ENCODE data around the gene NGFR.

DNA sequence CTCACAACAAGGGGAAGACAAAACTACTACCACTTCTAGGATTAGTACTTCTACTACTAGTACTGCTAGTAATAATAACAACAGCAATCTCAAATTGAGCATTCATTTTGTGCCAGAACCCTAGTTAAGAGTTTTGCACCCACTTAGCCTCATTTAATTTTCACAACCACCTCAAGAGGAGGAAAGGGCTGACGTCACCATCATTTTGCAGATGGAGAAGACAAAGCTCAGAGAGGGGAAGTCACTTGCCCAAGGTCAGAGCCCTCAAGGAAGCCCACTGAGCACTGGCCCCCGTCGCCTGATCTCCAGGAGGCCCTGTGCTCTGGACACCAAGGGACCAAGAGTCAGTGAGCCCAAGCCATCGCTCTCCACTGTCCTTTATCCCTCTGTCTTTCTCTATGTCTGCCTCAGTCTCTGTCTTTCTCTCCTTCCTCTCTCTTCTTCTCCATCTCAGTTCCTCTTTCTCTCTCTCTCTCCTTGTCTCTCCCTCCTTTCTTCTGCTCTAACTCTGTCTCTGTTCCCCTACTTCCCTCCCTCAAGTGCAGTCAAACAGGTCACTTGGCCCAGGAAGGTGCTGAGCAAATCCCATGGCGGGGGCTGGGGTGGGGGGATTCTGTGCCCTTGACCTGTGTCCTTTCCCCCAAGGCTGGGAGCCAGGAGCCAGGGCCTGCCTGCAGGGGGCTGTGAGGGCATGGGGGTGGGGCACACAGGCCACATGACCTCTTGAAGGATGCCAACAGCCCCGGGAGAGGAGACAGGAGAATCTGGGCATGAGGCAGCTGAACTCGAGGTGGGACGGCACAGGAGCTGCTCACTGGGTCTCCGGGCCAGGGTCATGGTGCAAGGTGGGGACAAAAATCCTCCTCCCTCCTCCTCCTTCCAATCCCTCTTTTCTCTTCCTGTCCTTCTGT, 11.2 kb upstream of the NGFR start:
- TF ChIP-seq, protein P1, sequence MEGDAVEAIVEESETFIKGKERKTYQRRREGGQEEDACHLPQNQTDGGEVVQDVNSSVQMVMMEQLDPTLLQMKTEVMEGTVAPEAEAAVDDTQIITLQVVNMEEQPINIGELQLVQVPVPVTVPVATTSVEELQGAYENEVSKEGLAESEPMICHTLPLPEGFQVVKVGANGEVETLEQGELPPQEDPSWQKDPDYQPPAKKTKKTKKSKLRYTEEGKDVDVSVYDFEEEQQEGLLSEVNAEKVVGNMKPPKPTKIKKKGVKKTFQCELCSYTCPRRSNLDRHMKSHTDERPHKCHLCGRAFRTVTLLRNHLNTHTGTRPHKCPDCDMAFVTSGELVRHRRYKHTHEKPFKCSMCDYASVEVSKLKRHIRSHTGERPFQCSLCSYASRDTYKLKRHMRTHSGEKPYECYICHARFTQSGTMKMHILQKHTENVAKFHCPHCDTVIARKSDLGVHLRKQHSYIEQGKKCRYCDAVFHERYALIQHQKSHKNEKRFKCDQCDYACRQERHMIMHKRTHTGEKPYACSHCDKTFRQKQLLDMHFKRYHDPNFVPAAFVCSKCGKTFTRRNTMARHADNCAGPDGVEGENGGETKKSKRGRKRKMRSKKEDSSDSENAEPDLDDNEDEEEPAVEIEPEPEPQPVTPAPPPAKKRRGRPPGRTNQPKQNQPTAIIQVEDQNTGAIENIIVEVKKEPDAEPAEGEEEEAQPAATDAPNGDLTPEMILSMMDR (IDR thresholded peaks at IDR 0.05): no peak
- no peak for TF ChIP-seq POLR2AphosphoS5 (IDR thresholded peaks at IDR 0.05)
